B cell (primary cell): Measurements from ENCODE around the gene PTPN1. TPM values are rescaled to one million over a fixed set of nuclear protein-coding genes. Genes with fewer than 3 reads are reported as not detected.

Experiments
- ATAC-seq: fragments of 200-7000 bp; cut with Tn5 transposase; one replicate; pipeline ENCODE4 v1.10.0; 2021; ENCODE audit warnings: low read depth, mild to moderate bottlenecking, moderate number of reproducible peaks, moderate library complexity
- CTCF ChIA-PET: fragments of 350-600 bp; sonication (Branson Sonifier 250); formaldehyde crosslinking; loops from one replicate; lab custom pipeline; 2021; ENCODE audit warnings: antibody characterized with exemption, inconsistent platforms; lab: Charles Lee
- POLR2A ChIA-PET: fragments of 350-600 bp; sonication (Branson Sonifier 250); formaldehyde crosslinking; loops from one replicate; lab custom pipeline; 2021; ENCODE audit warnings: antibody characterized with exemption; lab: Charles Lee
- DNase-seq: peaks from one replicate; pipeline ENCODE4 v3.0.0; 2013
- H2AFZ ChIP-seq: 2 replicates; pipeline ENCODE4 v1.6.1; 2012; ENCODE audit warnings: mild to moderate bottlenecking, low read depth, low read length; ENCODE audit not compliant: insufficient read depth, poor library complexity, severe bottlenecking
- H3K27ac ChIP-seq, 2 donors: 1 replicate in 1 of 2; 2 replicates in 1 of 2; pipeline ENCODE4 v1.5.1; 2012 to 2013; ENCODE audit warnings: low read length in 2 of 2, mild to moderate bottlenecking in 2 of 2, moderate library complexity in 1 of 2
- H3K27me3 ChIP-seq, 4 experiments: fragments of 200-600 bp in 1 of 4; sonication (generic) in 1 of 4; replicated peaks in 1 of 4; 1 replicate in 2 of 4; 2 replicates in 2 of 4; pipeline versions ENCODE4 v1.6.1 to v1.7.0; 2013 to 2016; ENCODE audit warnings: low read length in 3 of 4, mild to moderate bottlenecking in 2 of 4, mixed read lengths in 1 of 4, moderate library complexity in 1 of 4; ENCODE audit not compliant: insufficient read depth in 4 of 4, control insufficient read depth in 3 of 4; ENCODE audit errors: control extremely low read depth in 1 of 4
- H3K36me3 ChIP-seq, 2 experiments: replicated peaks in 1 of 2; 1 replicate in 1 of 2; 2 replicates in 1 of 2; pipeline versions ENCODE4 v1.6.1 to v1.7.1; 2013; ENCODE audit warnings: low read length in 1 of 2; ENCODE audit not compliant: insufficient read depth in 2 of 2, control insufficient read depth in 1 of 2; ENCODE audit errors: control extremely low read depth in 1 of 2, extremely low read depth in 1 of 2
- H3K4me1 ChIP-seq, 2 donors: fragments of 200-600 bp in 1 of 2; sonication (generic) in 1 of 2; 1 replicate in 1 of 2; 2 replicates in 1 of 2; pipeline versions ENCODE4 v1.5.1 to v1.6.1; 2013 to 2017; ENCODE audit warnings: low read length in 2 of 2; ENCODE audit not compliant: control insufficient read depth in 2 of 2, insufficient read depth in 2 of 2
- H3K4me2 ChIP-seq: replicated peaks from 2 replicates; pipeline ENCODE3; 2012; ENCODE audit warnings: mild to moderate bottlenecking, low read depth, low read length; ENCODE audit not compliant: poor library complexity, severe bottlenecking
- H3K4me3 ChIP-seq, 5 experiments: fragments of 200-600 bp in 1 of 5; sonication (generic) in 1 of 5; 1 replicate in 3 of 5; 2 replicates in 2 of 5; pipeline versions ENCODE4 v1.5.1 to v1.7.0; 2011 to 2016; ENCODE audit warnings: low read length in 4 of 5, mild to moderate bottlenecking in 4 of 5, low read depth in 2 of 5, control low read depth in 1 of 5, moderate library complexity in 1 of 5; ENCODE audit not compliant: insufficient read depth in 1 of 5; ENCODE audit errors: control extremely low read depth in 1 of 5, extremely low read depth in 1 of 5
- H3K79me2 ChIP-seq: fragments of 200-600 bp; sonication (generic); one replicate; pipeline ENCODE4 v1.6.0; 2016; ENCODE audit warnings: low read length; ENCODE audit not compliant: control insufficient read depth, insufficient read depth
- H3K9ac ChIP-seq: fragments of 200-600 bp; sonication (generic); 2 replicates; pipeline ENCODE4 v1.6.1; 2017; ENCODE audit warnings: mild to moderate bottlenecking, low read length, moderate library complexity
- H3K9me3 ChIP-seq, 3 donors: one replicate each; pipeline versions ENCODE4 v1.6.1 to v1.7.1; 2013; ENCODE audit warnings: low read length in 2 of 3; ENCODE audit not compliant: control insufficient read depth in 2 of 3, insufficient read depth in 1 of 3; ENCODE audit errors: control extremely low read depth in 1 of 3
- H4K20me1 ChIP-seq: 2 replicates; pipeline ENCODE4 v1.6.0; 2012; ENCODE audit warnings: mild to moderate bottlenecking, low read length; ENCODE audit not compliant: insufficient read depth, control insufficient read depth, poor library complexity, severe bottlenecking
- H3K27ac Mint-ChIP-seq: one replicate; pipeline ENCODE4 v1.8.0; 2021; ENCODE audit warnings: mixed read lengths
- H3K27me3 Mint-ChIP-seq: one replicate; pipeline ENCODE4 v1.8.0; 2021; ENCODE audit warnings: mixed read lengths
- H3K4me1 Mint-ChIP-seq: one replicate; pipeline ENCODE4 v1.8.0; 2021; ENCODE audit warnings: mixed read lengths
- H3K4me3 Mint-ChIP-seq: one replicate; pipeline ENCODE4 v1.8.0; 2021; ENCODE audit warnings: mixed read lengths
- H3K9me3 Mint-ChIP-seq: one replicate; pipeline ENCODE4 v1.8.0; 2022; ENCODE audit warnings: mixed read lengths; ENCODE audit not compliant: insufficient read depth
- EZH2 ChIP-seq: IDR thresholded peaks from 2 replicates; pipeline ENCODE4 v1.6.1; 2012; ENCODE audit warnings: borderline replicate concordance, low read depth, mild to moderate bottlenecking, moderate library complexity, low read length; ENCODE audit not compliant: insufficient read depth, poor library complexity, severe bottlenecking
- WGBS: methylation state at CpG from one replicate; pipeline ENCODE4 v1.1.5; 2013; ENCODE audit warnings: missing lambda C conversion rate; ENCODE audit not compliant: insufficient coverage; 5-methylcytosine and 5-hydroxymethylcytosine counted together
- intact Hi-C: fragments of 100-400 bp; cut with micrococcal nuclease; formaldehyde crosslinking; loops from one replicate; pipeline ENCODE4 v1.10.0; 2022
- polyA plus RNA-seq: library from polyadenylated mRNA; depleted of rRNA; stranded (reverse); fragments of >200 nt; gene quantifications from 2 replicates; pipeline ENCODE4 v1.2.3, GENCODE V29; 2012
- total RNA-seq, 2 donors: library from RNA; stranded (reverse); fragments of 120-200 nt in 1 of 2; gene quantifications; 1 replicate in 1 of 2; 2 replicates in 1 of 2; pipeline versions ENCODE4 v1.2.3 to v1.2.4, GENCODE V29; 2013 to 2022
- TF ChIP-seq, protein P1 (sequence below): fragments of 200-600 bp; IDR thresholded peaks from one replicate; pipeline ENCODE4 v1.8.0; 2022; ENCODE audit warnings: antibody characterized with exemption, mild to moderate bottlenecking

PTPN1 gene
- total and polyA plus RNA-seq, 2 donors (not counting 1 experiment from before 2014, with no cell fraction given), result 77.4 to 134 TPM

- ChIA-PET POLR2A (interaction anchor here (0.6 kb wide), 1 partner anchor 527 kb away, joined by 3 read pairs; no protein-coding TSS in a partner anchor), CTCF (interaction anchor here (0.8 to 10.5 kb wide), 15 partner anchors 9 to 84 kb away, joined by 3 to 292 read pairs (median 11); no protein-coding TSS in a partner anchor)
- H3K9ac ChIP-seq, result no peak overlapping the region
- H3K4me3 ChIP-seq, result peak overlapping the region in 1 of 5 experiments; percentile 29
- H2AFZ ChIP-seq, result peak overlapping the region; percentile 28
- ATAC-seq (no peak), DNase-seq (no peak)
- no peaks in the 10 kb centered on the region for H3K36me3 ChIP-seq
- WGBS, result 58% methylated on average over 4 of the region's 12 CpGs
- peaks cover 44% of the 10 kb centered on the region for H3K4me1 Mint-ChIP-seq
- H4K20me1 ChIP-seq, result no peaks in the 10 kb centered on the region
- H3K27ac Mint-ChIP-seq, result peak overlapping the region; percentile 34
- H3K4me3 Mint-ChIP-seq, result peak overlapping the region; percentile 18
- H3K4me1 ChIP-seq, result peaks cover 9 to 39% of the 10 kb centered on the region in 2 donors
- no peaks in the 10 kb centered on the region for H3K27me3 ChIP-seq
- no peaks in the 10 kb centered on the region for H3K9me3 Mint-ChIP-seq
- H3K9me3 ChIP-seq, result no peaks in the 10 kb centered on the region
- H3K27ac ChIP-seq, result no peak overlapping the region
- no peaks in the 10 kb centered on the region for H3K27me3 Mint-ChIP-seq
- no peaks in the 10 kb centered on the region for H3K79me2 ChIP-seq
- intact Hi-C loops, result no loop called here
- TF ChIP-seq, protein P1, sequence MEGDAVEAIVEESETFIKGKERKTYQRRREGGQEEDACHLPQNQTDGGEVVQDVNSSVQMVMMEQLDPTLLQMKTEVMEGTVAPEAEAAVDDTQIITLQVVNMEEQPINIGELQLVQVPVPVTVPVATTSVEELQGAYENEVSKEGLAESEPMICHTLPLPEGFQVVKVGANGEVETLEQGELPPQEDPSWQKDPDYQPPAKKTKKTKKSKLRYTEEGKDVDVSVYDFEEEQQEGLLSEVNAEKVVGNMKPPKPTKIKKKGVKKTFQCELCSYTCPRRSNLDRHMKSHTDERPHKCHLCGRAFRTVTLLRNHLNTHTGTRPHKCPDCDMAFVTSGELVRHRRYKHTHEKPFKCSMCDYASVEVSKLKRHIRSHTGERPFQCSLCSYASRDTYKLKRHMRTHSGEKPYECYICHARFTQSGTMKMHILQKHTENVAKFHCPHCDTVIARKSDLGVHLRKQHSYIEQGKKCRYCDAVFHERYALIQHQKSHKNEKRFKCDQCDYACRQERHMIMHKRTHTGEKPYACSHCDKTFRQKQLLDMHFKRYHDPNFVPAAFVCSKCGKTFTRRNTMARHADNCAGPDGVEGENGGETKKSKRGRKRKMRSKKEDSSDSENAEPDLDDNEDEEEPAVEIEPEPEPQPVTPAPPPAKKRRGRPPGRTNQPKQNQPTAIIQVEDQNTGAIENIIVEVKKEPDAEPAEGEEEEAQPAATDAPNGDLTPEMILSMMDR, result no peak
- TF ChIP-seq EZH2, result no peak
- peak overlapping the region; percentile 38 for H3K4me2 ChIP-seq
Observed at GRCh38 chr20:50501972-50502745, 8.0 kb upstream of the PTPN1 start.
